ENCODE results near the gene RCOR3. TPM values are rescaled to one million over a fixed set of nuclear protein-coding genes. Genes with fewer than 3 reads are reported as not detected.

The RCOR3 gene
- total RNA-seq, 1 experiment from 2014 or later = 70.3 TPM

DNA sequence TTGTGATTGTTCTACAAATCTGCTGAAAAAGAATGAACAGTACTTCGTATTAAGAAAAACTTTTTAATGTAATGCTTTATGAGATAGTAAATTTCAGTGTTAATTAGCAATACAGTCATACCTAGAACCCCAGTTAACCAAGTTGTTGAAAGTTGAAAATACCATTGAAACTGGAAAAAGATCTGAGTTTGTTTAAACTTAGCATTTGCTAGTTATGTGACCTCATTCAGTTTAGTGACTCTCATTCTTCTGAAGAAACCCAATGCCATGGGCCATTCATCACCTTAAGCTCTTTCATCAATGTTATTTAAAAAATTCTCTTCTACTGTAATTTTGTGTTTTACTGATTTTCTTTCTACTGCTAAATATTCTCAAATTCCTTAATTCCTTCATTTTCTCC, 20.2 kb downstream of the RCOR3 start:
- H3K9me3 Mint-ChIP-seq (ENCODE audit: unreplicated experiment) = no peaks in the 10 kb centered on the region
- H3K36me3 Mint-ChIP-seq (ENCODE audit: insufficient read depth, unreplicated experiment) = peaks cover 35% of the 10 kb centered on the region
- TF ChIP-seq, protein P1, sequence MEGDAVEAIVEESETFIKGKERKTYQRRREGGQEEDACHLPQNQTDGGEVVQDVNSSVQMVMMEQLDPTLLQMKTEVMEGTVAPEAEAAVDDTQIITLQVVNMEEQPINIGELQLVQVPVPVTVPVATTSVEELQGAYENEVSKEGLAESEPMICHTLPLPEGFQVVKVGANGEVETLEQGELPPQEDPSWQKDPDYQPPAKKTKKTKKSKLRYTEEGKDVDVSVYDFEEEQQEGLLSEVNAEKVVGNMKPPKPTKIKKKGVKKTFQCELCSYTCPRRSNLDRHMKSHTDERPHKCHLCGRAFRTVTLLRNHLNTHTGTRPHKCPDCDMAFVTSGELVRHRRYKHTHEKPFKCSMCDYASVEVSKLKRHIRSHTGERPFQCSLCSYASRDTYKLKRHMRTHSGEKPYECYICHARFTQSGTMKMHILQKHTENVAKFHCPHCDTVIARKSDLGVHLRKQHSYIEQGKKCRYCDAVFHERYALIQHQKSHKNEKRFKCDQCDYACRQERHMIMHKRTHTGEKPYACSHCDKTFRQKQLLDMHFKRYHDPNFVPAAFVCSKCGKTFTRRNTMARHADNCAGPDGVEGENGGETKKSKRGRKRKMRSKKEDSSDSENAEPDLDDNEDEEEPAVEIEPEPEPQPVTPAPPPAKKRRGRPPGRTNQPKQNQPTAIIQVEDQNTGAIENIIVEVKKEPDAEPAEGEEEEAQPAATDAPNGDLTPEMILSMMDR (IDR thresholded peaks at IDR 0.05; ENCODE audit: unreplicated experiment) = no peak
- POLR2A ChIA-PET = interaction anchor here (1.8 to 5.5 kb wide), 2 partner anchors 9 to 18 kb away, joined by 5 to 28 read pairs; no protein-coding TSS in a partner anchor
- no peaks in the 10 kb centered on the region for H3K4me1 Mint-ChIP-seq (ENCODE audit: insufficient read depth, unreplicated experiment)
- H3K27me3 Mint-ChIP-seq (ENCODE audit: insufficient read depth, unreplicated experiment) = no peaks in the 10 kb centered on the region
- intact Hi-C loops (cut with micrococcal nuclease) = no loop called here
- H3K27ac Mint-ChIP-seq (ENCODE audit: low read depth, unreplicated experiment) = no peak overlapping the region
- CTCF ChIA-PET = no interaction called here
- BruUV-seq (replicated peaks) = no TSS peak
- DNase-seq (ENCODE audit: unreplicated experiment) = no peak
- no peak overlapping the region for H3K4me3 Mint-ChIP-seq (ENCODE audit: unreplicated experiment)

DNA sequence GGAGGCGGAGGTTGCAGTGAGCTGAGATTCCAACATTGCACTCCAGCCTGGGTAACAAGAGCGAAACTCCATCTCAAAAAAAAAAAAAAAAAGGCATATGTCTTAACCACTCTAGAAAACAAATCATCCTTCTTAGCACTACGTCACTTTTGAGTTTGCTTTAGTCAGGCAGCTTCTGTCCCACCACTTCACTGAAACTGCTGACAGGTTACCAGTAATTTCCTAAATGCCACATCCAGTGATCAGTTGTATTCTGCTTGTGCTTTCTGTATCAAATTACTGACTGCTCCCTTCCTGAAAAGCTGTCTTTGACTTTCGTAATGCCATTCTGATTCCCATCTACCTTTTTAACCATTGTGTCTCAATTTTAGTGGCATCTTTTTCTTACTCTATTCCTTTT, 21.7 kb downstream of the RCOR3 start:
- TF ChIP-seq, protein P1 (IDR thresholded peaks at IDR 0.05; ENCODE audit: unreplicated experiment) = no peak
- Mint-ChIP-seq H3K27me3 (ENCODE audit: insufficient read depth, unreplicated experiment) (no peaks in the 10 kb centered on the region), H3K27ac (ENCODE audit: low read depth, unreplicated experiment) (no peak overlapping the region), H3K36me3 (ENCODE audit: insufficient read depth, unreplicated experiment) (peaks cover 34% of the 10 kb centered on the region), H3K9me3 (ENCODE audit: unreplicated experiment) (no peaks in the 10 kb centered on the region), H3K4me1 (ENCODE audit: insufficient read depth, unreplicated experiment) (no peaks in the 10 kb centered on the region), H3K4me3 (ENCODE audit: unreplicated experiment) (no peak overlapping the region)
- BruUV-seq (replicated peaks) = no TSS peak
- intact Hi-C loops (cut with micrococcal nuclease) = no loop called here
- DNase-seq (ENCODE audit: unreplicated experiment) = no peak
- ChIA-PET CTCF (interaction anchor here (0.7 to 1.1 kb wide), 4 partner anchors 13 to 25 kb away, joined by 3 to 5 read pairs (median 3); no protein-coding TSS in a partner anchor), POLR2A (interaction anchor here (0.7 to 5.5 kb wide), 3 partner anchors 9 to 20 kb away, joined by 3 to 28 read pairs (median 3); no protein-coding TSS in a partner anchor)

DNA sequence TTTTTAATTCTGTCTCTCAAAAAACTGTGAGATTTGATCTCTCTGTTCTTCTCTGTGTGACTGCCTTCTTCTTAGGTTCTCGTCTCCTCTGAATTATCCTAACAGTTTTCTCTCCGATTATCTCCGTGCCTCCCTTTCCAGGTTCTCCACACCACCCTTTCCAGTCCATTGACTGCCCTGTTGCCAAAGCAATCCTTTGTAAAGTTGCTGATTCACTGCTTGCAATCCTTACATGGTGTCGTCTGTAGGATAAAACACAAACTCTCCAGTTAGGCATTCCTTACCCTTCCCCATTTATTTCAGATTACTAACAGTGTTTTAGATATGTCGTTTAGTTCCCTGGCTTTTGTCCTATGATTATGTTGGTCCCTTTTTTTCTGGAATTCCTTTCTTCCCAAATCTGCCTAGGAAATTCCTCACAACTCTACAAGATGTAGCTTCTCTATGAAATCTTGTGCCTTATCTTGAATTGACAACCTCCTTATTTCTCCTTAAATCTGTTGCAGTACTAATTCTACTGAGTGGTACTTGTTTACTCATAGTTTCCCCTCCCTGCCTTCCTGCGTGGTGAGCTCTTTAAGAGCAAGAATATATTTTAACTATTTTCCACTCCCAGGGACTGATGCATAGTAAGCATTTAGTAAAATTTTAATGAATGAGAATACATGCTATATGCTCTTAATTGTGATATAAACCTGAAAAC, 22.3 kb downstream of the RCOR3 start:
- H3K4me1 Mint-ChIP-seq (ENCODE audit: insufficient read depth, unreplicated experiment) = no peaks in the 10 kb centered on the region
- TF ChIP-seq, protein P1 (IDR thresholded peaks at IDR 0.05; ENCODE audit: unreplicated experiment) = no peak
- ChIA-PET POLR2A (interaction anchor here (0.7 to 5.5 kb wide), 8 partner anchors 8 to 21 kb away, joined by 3 to 28 read pairs (median 4); no protein-coding TSS in a partner anchor), CTCF (interaction anchor here (0.6 to 1.1 kb wide), 6 partner anchors 12 to 1254 kb away, joined by 3 to 5 read pairs (median 3); no protein-coding TSS in a partner anchor)
- H3K4me3 Mint-ChIP-seq (ENCODE audit: unreplicated experiment) = no peak overlapping the region
- H3K27me3 Mint-ChIP-seq (ENCODE audit: insufficient read depth, unreplicated experiment) = no peaks in the 10 kb centered on the region
- BruUV-seq (replicated peaks) = no TSS peak
- peaks cover 35% of the 10 kb centered on the region for H3K36me3 Mint-ChIP-seq (ENCODE audit: insufficient read depth, unreplicated experiment)
- H3K27ac Mint-ChIP-seq (ENCODE audit: low read depth, unreplicated experiment) = no peak overlapping the region
- DNase-seq (ENCODE audit: unreplicated experiment) = no peak
- H3K9me3 Mint-ChIP-seq (ENCODE audit: unreplicated experiment) = no peaks in the 10 kb centered on the region
- intact Hi-C loops (cut with micrococcal nuclease) = no loop called here

DNA sequence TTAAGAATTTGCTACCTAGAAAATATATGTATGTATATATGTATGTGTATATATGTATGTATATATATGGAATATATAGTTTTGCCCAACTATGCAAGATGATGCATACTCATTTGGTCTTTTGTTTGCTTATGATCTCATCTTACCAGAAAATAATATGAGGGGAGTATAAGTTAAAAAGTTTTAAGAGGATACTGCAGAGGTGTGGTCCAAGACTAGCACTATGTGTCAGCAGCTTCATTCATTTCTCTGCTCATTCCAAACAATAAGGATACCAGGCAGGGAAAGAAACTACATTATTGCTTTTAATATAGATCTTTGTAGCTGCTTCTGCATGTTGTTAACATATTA, 22.8 kb downstream of the RCOR3 start:
- Mint-ChIP-seq H3K36me3 (ENCODE audit: insufficient read depth, unreplicated experiment) (peaks cover 41% of the 10 kb centered on the region), H3K27me3 (ENCODE audit: insufficient read depth, unreplicated experiment) (no peaks in the 10 kb centered on the region), H3K4me1 (ENCODE audit: insufficient read depth, unreplicated experiment) (peaks cover 3% of the 10 kb centered on the region), H3K27ac (ENCODE audit: low read depth, unreplicated experiment) (no peak overlapping the region), H3K9me3 (ENCODE audit: unreplicated experiment) (no peaks in the 10 kb centered on the region), H3K4me3 (ENCODE audit: unreplicated experiment) (no peak overlapping the region)
- TF ChIP-seq, protein P1 (IDR thresholded peaks at IDR 0.05; ENCODE audit: unreplicated experiment) = no peak
- no peak for DNase-seq (ENCODE audit: unreplicated experiment)
- no TSS peak for BruUV-seq (replicated peaks)
- intact Hi-C loops (cut with micrococcal nuclease) = no loop called here
- ChIA-PET POLR2A (interaction anchor here (0.8 to 4.5 kb wide), 6 partner anchors 9 to 24 kb away, joined by 3 to 15 read pairs (median 6); no protein-coding TSS in a partner anchor), CTCF (interaction anchor here (0.6 to 1.2 kb wide), 5 partner anchors 12 to 1255 kb away, joined by 3 to 4 read pairs (median 3); no protein-coding TSS in a partner anchor)

All from MCF 10A (cell line).